CD4-positive, alpha-beta T cell treated with Interleukin-15 for 4 hours (primary cell): ENCODE measurements around the gene ANKRD13D.

ENCODE experiments used
- DNase-seq: peaks from one replicate; pipeline ENCODE4 v3.0.0-alpha.2; 2020; ENCODE audit warnings: low spot score

ANKRD13D gene

DNA sequence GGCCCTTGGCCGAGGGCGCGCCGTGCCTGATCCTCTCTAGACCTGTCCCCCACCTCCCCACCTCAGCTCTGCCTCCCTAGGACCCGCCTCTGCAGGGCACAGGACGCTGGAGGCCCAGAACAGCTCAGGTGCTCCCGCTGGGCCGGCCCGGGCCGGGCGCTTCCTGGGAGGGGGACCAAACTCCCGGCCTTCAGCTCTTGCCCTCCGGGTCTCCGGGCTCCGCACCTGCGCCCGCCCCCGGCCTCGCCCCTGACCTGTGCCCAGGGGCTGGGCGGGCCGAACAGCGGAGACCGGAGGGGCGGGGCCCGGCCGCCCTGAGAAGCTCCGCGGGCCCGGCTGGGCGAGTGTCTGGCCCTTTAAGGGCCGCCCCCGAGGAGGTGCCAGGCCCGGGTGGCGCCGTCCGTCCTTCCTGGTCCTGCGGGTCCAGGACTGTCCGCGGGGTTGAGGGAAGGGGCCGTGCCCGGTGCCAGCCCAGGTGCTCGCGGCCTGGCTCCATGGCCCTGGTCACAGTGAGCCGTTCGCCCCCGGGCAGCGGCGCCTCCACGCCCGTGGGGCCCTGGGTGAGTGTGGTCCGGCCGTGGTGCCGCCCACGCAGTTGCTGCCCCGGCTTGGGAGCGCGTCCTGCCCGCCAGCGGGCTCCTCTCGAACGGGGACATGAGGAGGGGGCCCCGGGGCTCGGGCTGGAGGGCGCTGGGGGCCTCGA, 14.2 kb downstream of the ANKRD13D start, which contains the start of gene SSH3:
TSS of gene SSH3 (plus strand) at position 399 of the 703 bp plus-strand sequence. CDS start at position 495, 96 bp downstream.
- DNase-seq = peak; percentile 35

DNA sequence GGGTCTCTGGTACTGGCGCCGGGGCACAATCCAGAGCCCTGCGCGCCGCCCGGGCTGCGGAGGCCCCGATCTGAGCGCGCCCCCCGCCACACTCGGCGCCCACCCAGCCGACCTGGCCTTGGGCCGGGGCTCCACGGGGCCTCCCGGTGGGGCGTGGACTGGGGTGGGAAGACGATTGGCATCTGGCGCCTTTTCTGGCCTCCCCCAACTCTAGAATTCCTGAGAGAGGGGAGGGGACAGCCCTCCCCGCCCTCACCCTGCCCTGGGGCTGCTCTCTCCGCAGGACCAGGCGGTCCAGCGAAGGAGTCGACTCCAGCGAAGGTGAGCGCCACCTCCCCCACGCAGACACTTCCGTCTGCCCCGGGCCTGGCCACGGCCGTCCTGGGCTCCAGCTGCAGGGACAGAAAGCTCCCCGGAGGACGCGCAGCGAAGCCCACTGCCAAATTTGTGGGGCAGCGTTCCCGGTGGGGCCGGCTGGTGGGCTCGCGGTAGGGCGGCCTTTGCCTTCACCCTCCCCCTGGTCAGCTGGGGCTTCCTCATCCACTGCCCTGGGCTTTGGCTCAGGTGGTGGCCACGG, 14.8 kb downstream of the ANKRD13D start:
- no peak for DNase-seq

DNA sequence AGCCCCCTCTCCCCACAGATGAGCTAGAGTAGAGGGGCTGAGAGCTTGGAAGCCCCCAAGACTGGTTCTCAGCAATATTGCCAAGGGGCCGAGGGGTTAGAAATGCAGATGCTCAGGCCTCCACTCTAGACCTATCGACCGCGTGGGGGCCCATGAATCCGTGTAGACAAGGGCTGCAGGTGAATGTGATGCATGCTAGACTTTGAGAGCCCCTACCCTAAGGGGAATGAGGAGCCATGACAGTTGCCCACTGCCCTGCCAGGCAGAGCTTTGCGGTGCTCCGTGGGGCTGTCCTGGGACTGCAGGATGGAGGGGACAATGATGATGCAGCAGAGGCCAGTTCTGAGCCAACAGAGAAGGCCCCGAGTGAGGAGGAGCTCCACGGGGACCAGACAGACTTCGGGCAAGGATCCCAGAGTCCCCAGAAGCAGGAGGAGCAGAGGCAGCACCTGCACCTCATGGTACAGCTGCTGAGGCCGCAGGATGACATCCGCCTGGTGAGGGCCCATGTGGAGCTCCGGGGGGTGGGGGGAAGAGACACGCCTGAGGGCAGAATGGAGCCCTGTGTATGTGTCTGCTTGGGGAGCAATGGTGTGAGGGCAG, 15.5 kb downstream of the ANKRD13D start:
- no peak for DNase-seq

DNA sequence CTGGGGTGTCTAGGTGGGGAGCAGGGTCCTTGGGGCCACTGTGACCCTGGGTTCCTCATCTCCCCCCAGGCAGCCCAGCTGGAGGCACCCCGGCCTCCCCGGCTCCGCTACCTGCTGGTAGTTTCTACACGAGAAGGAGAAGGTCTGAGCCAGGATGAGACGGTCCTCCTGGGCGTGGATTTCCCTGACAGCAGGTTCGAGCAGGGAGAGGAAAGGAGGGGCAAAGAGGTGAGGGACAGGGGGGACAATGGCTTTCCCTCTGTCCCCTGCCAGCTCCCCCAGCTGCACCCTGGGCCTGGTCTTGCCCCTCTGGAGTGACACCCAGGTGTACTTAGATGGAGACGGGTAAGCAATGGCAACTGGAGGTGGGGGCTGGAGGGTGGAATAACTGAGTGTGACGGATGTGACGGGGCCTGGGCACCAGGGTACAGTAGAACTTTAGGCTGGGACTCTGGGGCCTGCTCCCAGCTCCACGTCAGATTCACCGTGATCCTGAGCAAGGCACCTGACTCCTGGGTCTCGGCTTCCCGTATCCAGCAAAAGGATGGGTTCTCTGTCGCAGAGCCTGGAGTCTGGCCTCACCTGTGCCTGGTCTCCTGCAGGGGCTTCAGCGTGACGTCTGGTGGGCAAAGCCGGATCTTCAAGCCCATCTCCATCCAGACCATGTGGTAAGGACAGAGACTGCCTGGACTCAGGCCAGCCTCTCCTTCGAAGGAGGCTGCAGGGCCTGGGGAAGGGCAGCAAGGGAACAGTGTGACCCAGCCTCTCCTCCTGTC, 17.9 kb downstream of the ANKRD13D start:
- DNase-seq = no peak

DNA sequence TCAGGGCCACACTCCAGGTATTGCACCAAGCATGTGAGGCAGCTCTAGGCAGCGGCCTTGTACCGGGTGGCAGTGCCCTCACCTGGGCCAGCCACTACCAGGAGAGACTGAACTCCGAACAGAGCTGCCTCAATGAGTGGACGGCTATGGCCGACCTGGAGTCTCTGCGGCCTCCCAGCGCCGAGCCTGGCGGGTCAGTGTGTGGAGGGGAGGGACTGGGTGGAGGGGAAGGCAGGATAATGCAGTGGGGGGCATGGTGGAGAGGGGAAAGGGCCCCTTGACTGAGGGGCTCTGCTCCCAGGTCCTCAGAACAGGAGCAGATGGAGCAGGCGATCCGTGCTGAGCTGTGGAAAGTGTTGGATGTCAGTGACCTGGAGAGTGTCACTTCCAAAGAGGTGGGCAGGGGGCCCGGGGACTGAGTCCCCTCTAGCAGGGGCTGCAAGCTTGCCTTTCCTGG, 18.5 kb downstream of the ANKRD13D start:
- no peak for DNase-seq

DNA sequence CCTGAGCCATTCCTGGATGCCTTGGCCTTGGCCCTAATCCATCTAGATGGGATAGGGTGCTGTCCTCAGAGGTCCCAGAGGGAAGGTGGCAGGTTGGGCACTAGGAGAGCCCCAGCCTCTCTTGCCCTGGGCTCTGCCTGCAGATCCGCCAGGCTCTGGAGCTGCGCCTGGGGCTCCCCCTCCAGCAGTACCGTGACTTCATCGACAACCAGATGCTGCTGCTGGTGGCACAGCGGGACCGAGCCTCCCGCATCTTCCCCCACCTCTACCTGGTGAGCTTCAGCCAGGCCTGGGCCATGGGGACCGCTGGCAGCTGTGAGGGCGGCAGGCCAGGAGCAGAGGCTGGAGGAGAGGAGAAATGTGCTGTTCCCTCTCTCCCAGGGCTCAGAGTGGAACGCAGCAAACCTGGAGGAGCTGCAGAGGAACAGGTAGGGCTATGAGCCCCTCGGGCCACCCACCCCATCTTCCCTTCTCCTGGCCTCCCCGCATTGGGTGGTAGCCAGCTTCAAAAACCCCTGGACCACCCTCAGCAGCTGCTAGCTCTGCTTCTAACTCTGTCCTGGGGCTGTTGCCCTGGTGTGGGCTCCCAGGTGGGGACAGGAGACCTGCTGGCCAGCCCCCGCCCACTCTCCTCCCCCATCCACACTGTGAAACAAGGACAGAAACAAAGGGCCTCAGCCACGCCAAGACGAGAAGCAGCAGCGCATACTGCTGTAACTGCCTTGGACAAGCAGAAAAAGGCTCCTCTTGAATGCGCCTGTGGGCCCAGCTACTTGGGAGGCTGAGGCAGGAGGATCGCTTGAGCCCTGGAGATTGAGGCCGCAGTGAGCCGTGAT, 19.1 kb downstream of the ANKRD13D start:
- DNase-seq = no peak

DNA sequence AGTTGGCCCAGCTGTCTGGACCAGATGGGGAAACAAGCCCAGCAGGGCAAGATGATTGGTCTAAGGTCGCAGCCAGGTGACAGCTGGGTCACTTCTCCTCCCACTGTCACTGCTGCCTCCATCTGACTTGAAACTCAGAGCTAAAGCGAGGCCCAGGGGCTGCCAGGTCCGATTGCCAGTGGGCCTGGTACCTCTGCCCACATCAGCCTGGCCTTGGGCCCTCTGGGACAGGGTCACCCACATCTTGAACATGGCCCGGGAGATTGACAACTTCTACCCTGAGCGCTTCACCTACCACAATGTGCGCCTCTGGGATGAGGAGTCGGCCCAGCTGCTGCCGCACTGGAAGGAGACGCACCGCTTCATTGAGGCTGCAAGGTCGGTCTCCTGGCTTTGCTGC, 20.1 kb downstream of the ANKRD13D start:
- DNase-seq = no peak

DNA sequence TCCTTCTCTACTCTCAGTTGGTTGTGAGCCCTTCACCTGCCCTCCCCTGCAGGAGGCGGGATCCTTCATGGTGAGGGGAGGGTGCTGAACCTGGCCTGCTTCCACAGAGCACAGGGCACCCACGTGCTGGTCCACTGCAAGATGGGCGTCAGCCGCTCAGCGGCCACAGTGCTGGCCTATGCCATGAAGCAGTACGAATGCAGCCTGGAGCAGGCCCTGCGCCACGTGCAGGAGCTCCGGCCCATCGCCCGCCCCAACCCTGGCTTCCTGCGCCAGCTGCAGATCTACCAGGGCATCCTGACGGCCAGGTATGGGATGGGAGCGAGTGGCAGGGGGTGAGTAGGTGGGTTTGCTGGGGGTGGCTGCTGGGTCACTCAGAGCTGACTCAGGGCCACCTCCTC, 20.6 kb downstream of the ANKRD13D start:
- DNase-seq = no peak

DNA sequence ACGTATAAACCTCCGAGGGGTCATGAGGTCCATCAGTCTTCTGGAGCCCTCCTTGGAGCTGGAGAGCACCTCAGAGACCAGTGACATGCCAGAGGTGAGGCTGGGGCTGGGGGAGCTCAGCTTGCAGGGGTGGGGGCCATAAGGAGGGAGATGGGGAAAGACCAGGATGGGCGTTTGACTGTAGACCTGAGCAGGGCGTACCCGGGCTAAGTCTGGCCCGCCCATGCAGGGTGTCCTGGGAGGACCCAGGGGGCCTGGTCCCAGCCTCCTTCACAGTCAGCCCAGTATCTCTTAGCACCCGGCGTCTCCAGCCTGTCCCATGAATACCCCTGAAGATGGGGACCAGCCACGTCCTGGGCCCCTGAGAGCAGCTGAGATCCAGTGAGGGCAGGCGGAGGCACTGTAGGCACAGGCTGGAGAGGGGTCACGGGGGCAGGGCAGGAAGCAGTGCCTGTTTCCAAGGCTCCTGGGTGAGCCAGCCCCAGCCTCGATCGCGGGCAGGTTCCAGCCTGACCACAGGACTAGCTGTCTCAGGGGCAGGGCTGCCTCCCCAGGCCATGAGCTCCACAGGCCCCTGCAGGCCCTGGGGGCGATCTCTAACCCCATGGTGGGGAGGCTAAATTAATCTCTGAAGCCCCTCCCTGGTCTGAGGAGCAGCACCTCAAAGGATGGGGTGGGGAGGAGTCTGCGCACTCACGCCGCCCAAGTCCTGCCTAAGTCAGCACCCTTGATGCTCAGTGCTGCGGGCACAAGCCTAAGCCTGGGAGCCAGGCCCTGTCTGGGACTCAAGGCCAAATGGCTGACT, 21.3 kb downstream of the ANKRD13D start:
- no peak for DNase-seq

DNA sequence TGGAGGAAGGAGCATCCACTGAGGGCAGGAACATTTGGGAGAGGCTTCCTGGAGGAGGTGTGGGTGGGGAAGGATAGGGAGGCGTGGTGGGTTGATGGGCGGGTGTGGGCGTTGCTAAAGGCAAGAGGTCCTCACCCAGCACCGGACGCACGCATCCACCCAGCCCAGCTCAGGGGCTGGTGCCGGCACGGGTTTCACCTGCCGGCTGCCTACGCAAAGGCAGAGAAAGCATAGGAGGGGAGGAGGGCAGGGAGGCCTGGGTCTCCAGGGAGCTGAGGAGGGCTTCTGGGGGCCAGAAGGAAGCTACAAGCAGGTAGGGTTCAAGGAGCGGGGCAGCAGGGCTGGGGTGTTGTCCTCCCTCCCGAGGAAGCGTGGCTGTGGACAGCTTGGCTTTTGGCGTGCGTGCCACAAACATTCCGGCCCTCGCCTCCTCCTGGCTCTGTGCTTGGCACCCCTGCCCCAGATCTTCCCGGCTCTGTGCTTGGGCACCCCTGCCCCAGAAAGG, 22.0 kb downstream of the ANKRD13D start:
- DNase-seq = no peak

DNA sequence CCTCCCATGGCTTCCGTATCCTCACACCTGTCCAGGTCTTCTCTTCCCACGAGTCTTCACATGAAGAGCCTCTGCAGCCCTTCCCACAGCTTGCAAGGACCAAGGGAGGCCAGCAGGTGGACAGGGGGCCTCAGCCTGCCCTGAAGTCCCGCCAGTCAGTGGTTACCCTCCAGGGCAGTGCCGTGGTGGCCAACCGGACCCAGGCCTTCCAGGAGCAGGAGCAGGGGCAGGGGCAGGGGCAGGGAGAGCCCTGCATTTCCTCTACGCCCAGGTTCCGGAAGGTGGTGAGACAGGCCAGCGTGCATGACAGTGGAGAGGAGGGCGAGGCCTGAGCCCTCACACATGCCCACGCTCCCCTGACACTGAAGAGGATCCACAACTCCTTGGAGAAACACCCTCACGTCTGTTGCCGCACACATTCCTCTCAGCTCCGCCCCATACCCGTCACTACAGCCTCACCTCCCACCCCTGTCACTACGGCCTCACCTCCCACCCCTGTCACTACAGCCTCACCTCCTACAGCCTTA, 22.5 kb downstream of the ANKRD13D start:
- no peak for DNase-seq

DNA sequence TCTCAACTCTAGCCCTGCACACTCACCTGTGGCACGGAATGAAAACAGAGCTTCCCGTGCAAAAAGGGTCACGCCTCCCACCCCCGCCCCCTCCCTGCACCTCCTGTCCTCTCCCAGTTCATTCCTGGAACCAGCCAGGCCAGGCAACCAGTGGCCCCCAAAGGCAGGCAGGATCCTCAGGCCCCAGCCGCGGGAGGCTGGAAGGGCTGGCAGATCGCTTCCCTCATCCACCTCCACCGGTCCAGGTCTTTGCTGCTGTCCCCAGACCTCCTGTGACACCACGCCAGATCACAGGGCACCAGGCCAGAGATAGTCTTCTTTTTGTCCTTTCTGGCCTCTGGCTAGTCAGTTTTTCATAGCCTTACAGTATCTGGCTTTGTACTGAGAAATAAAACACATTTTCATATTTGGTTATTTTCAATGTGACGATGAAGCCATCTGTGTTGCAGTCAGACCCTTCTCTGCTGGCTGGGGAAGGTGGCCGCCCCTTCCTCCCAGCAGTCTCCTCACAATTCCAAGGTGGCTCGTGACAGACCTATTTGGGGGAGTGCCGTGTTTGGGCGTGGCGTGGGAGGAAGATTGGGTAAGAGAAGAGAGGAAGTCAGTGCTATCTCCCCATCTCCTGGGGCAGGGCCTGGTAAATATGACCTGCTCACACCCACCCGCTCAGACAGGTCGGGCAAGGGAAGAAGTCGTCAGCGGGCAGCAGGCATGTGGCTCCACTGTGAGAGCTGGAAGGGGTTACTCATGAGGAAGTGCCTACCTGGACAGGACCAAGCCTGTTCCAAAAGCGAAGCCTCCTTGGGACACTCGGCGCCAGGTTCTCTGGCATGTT, 23.3 kb downstream of the ANKRD13D start:
- DNase-seq = peak; percentile 53

DNA sequence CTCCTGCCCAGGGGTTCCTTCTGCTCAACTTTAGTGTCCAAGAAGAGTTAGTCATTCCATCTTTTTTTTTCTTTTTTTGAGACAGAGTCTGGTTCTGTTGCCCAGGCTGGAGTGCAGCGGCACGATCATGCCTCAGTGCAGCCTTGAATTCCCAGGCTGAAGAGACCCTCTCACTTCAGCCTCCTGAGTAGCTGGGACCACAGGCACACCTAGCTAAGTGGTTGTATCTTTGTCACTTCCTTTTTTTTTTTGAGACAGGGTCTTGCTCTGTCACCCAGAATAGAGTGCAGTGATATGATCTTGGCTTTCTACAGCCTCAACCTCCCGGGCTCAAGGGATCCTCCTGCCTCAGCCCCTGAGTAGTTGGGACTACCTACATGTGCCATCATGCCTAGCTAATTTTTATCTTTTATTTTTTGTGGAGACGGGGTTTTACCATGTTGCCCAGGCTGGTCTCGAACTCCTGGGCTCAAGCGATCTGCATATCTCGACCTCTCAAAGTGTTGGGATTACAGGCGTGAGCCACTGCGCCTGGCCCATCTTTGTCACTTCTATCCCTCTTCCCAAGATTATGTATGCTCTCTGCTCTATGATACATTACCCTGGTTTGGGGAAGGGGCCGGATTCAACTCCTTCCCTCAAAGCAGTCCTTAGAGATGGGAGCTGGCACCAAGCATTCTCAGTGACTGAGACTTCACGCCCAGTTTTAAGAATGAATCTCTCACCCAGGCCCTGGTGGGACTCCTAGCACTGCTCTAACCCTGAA, 24.2 kb downstream of the ANKRD13D start:
- DNase-seq = no peak

DNA sequence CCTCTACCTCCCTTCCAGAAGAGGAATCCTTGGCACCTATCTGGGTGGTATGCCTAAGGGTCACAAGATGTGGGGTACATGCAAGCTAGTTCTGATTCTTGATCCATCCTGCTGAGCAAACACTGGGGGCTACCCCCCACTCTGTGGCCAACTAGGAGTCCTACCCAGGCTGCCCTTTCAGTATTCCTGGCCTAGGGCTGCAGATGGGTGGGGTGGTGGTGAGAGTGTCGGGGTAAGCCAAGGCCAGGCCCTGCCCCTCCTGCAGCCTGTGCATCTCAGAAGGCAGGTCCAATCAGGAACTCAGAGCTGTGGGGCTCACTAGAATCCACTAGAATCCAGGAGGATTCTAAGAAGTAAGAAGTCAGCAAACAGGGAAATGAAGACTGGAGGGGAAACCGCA, 25.1 kb downstream of the ANKRD13D start:
- no peak for DNase-seq

DNA sequence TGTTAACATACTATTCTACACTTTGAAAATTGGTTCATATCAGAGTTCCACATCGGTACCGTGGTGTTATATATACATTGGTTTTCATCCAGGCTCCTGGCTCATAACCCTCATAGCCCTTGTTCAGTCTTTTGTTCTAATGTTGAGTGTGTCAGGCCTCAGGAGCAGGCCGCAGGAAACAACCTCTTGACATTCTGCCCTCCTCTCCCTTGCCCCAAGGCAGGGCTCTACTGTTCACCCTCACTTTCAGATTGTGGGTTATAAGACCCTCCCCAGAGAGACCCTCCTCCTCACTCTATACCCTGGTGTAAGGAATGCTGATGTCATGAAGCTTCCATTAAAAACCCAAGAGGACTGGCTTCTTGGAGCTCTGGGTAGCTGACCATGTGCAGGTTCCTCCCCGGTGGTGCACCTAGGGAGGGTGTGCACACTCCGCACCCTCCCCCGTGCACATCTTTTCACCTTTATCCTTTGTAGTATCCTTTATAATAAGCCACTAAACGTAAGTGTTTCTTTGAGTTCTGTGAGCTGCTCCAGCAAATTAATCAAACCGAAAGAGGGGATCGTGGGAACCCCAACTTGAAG, 26.3 kb downstream of the ANKRD13D start:
- no peak for DNase-seq

DNA sequence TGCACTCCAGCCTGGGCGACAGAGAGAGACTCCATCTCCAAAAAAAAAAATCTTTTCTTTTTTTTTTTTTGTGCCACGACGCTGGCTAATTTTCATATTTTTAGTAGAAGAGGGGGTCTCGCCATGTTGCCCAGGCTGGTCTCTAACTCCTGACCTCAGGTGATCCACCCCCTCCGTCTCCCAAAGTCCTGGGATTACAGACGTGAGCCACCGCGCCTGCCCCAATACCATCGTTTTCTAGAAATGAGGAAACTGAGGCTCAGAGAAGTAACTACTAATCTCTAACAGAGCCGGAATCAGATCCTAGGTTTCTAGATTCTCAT, 27.7 kb downstream of the ANKRD13D start:
- no peak for DNase-seq

DNA sequence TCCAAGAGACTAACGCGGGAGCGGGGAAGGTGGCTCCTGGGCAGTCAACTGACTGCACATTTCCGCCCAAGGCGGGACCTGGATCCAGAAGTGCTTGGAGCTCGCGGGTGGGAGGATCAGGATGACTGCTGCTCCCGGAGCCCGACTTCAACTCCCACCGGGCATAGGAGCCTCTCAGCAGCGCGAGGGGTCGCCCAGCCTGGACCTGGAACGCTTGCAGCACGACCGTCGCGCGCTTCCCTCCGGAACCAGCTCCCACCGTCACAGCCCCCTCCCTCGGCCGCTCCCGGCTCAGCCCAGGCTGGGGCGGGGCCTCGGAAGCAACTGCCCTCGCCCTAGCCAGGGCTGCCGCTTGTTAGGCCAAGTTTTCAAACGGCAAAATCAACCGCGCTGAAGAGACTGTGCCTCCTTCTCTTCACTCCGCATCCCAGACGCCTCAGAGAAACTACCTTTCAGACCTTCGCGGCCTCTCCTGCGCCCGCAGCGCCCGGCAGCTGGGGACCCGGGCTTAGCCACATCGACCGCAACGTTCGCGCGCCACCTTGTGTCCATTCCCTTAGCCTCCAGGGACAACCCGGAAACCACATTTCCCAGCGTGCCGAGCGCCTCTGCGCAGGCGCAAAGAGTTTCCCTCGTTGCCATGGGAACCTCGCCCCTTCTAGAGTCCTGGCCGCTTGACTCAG, 28.2 kb downstream of the ANKRD13D start:
- DNase-seq = peak; percentile 99
